HT-29 (cell line): ENCODE data around the gene MYOCOS. TPM values are rescaled to one million over a fixed set of nuclear protein-coding genes. Genes with fewer than 3 reads are reported as not detected.

ENCODE experiments used
- DNase-seq: peaks from one replicate; pipeline ENCODE4 v3.0.0-alpha.2; 2015; ENCODE audit warnings: low spot score
- total RNA-seq: library from RNA; depleted of rRNA; stranded (reverse); fragments of >200 nt; shearing (Covaris generic); gene quantifications from 2 replicates; pipeline ENCODE4 v1.2.3, GENCODE V29; 2014

The MYOCOS gene
- total RNA-seq, 1 experiment from 2014 or later, result not detected

GRCh38 chr1:171625225-171625624 lies 3.2 kb downstream of the MYOCOS start:
- no peak for DNase-seq

DNA sequence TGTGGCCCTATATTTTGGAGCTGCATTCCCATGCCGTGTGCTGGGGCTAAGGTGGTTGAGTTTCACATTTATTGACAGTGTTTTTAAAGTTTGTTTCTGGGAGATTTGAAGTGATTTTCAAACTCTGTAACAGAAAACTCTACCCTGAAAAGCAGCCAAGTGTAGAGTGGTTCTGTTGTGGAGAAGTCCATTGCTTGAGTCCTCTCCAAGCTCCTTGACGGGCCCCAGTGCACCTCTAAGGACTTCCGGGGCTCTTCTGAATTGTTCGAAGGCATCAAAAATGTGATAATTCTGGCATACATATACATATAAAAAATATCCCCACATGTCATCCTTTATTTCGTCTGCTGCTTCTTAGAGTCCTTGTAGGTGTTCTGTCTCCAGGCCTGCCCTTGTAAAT lies 5.0 kb downstream of the MYOCOS start:
- DNase-seq, result no peak

- DNase-seq, result no peak
Measured at GRCh38 chr1:171628225-171628624, 6.2 kb downstream of the MYOCOS start.

GRCh38 chr1:171635661-171636060 lies 13.6 kb downstream of the MYOCOS start:
- DNase-seq, result no peak

GRCh38 chr1:171636141-171636540 lies 14.1 kb downstream of the MYOCOS start:
- DNase-seq, result no peak

DNA sequence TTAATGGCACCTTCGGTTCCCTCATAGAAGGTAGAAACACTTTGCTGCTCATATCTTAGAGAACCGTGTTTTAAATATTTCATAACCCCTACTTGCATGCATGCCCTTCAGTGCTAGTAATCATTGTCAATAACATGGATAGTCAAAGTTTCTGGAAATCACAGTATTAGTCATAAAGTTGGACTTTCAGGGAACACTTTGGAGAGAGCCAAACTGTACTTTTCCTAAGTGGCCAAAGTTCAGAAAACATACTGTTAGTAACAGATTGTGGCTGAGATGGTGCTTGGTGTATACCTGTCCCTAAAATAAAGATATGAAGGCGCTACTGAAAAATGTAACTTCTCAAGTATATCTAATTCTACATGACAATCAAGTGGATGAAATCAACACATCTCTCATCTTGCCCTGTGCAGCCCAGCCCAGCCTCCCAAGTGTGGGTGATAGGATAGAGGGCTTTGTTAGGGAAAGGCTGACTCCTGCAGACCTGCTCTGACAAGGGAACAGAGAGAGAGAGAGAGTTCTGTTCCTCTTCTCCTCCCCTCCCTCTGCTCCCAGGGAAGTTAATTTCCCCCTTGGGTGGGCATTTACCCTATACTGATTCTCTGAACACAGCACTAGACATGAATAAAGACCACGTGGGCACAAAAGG lies 16.0 kb downstream of the MYOCOS start:
- no peak for DNase-seq

GRCh38 chr1:171640225-171640624 lies 18.2 kb downstream of the MYOCOS start:
- DNase-seq, result no peak

DNA sequence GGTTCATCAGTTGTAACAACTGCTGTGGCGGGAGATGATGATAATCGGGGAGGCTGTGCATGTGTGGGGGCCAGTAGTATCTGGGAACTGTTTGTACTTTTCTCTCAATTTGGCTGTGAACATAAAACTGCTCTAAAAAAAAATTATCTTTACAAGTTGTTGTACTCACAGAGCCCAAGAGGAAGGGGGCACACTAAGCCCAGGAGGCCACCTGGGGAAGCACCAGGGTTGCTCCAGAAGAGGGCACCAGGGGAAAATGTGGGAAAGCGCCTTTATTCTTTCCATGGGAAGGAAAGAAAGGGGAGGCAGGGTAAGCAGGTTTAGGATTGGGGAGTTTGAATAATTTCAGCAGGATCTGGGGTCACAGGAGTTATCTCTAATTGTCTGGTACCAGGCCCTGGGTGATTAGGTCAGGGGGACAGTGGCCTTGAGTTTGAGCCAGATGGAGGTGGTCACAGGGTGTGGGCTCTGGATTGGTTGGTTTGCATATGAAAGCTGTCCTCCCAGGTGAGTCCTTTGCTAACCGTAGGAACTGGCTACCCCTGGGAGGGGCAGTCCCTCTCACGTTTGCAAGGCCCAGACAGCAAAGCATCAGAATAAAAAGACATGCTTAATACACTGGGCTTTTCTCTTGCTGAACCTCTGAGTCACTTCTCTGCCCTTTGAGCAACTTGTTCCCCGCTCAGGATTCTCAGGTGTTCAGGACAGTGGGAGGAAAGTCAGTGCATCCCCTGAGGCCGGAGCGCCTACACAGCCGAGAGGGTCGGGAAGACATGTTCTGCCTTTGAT lies 19.2 kb downstream of the MYOCOS start:
- DNase-seq, result no peak

DNA sequence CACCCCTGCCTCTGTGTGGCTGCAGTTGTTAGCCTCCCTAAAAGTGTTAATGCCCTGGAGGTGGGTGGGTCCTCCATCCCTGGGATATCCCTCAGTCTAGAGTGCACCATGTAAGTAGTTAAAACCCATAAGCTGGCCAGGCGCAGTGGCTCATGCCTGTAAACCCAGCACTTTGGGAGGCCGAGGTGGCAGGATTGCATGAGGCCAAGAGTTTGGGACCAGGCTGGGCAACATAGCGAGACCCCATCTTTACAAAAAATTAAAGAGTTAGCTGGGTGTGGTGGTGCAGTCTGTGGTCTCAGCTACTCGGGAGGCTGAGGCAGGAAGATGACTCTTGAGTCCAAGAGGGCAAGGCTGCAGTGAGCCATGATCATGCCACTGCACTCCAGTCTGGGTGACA lies 20.2 kb downstream of the MYOCOS start:
- DNase-seq, result no peak

- no peak for DNase-seq
Measured at GRCh38 chr1:171643156-171643555, 21.1 kb downstream of the MYOCOS start.

GRCh38 chr1:171644805-171645483 lies 22.9 kb downstream of the MYOCOS start:
- DNase-seq, result peak; percentile 97

DNA sequence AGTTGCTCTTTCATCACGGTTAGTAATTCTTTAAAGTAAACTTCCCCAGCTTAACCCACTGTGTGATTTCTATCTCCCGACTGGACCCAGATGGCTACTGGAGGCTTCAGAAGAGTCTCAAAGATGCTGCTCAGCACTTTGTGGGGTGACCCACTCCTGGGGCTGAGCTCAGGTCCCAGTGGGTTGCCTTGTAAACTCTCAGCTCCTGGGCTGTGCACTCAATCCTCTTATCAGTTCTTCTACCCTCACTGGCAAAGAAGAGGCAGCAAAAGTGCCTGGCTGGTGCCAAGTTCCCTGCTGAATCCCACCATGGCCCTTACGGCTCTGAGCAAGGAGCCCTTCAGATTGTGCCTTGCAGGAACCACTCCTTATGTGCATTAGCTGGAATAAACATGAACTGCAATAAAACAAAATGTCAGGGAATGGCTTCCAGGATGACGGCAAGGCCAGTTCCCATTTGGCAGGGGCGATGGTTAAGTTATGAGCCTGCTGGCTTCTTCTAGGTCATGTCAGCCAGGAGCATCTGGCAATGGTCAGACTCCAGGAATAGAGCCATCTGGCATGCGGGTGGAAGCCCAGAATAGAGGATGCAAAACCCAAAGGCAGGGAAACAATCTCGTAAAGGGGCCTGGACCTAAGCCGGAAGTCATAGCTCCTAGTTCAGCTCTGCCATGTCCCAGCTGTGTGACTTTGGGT lies 23.7 kb downstream of the MYOCOS start:
- no peak for DNase-seq

DNA sequence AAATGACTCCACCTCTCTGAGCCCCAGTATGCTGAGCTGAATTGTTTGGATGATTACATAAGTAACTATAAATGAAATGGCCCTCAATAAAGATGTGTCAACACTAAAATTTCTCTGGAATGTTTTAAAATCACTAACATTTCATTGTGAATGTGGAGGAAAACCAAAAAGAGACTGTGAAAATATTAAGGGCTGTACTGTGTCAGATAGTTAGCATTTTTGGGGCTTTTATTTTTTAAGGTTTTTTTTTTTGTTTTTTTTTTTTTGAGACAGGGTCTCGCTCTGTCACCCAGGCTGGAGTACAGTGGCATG lies 24.2 kb downstream of the MYOCOS start:
- DNase-seq, result no peak

- DNase-seq, result no peak
Measured at GRCh38 chr1:171652234-171652822, 30.3 kb downstream of the MYOCOS start, which contains the start of gene MYOC. Gene MYOC, minus strand, starts transcription at chr1:171652688. Its CDS starts 77 bp downstream, at chr1:171652611.

- no peak for DNase-seq
Measured at GRCh38 chr1:171653796-171654195, 31.8 kb downstream of the MYOCOS start.

DNA sequence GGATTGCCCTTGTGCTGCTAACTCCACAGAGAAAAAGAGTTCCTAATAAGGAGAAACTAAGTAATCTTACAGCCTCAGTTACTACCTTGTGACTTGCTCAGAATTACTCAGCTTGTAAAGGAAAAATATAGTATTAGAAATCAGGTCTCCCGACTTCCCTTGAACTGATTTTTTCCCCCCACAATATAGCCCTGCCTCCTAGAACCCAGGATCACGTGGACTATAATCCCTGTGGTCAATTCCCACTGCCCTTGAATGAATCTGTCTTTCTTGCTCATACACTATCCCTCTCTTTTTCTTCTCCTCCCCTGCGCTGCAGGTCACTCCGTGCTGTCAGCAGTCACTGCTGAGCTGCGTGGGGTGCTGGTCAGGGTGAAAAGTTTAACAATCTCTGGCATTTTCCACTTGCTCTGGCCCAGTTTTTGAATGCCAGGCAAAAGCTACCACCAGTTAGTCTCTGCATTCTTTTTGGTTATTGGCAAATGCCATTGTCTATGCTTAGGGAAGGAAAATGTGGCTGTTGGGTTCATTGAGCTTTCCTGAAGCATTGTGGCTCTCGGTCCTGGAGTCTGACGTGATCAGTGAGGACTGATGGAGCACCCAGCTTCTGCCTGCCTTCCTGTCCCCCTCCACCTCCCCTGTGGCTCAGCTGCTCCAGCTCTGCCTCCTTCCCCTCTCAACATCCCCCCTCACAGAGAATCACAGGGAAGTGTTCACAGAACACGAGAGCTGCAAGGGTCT lies 32.3 kb downstream of the MYOCOS start:
- no peak for DNase-seq

- peak; percentile 41 for DNase-seq
Measured at GRCh38 chr1:171654942-171655745, 33.1 kb downstream of the MYOCOS start.

GRCh38 chr1:171655746-171656116 lies 33.7 kb downstream of the MYOCOS start:
- no peak for DNase-seq

DNA sequence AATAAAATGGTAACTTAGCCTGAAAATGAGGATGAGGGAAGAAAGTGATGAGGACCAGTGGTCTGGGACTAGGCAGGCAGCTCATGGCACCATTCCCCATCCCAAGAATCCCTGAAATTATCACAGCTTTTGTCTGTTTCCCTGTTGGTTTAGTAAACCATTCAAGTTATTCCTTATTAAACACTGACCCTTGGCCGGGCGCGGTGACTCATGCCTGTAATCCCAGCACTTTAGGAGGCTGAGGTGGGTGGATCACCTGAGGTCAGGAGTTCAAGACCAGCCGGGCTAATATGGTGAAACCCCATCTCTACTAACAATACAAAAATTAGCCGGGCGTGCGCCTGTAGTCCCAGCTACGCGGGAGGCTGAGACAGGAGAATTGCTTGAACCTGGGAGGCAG lies 34.2 kb downstream of the MYOCOS start:
- DNase-seq, result peak; percentile 17

DNA sequence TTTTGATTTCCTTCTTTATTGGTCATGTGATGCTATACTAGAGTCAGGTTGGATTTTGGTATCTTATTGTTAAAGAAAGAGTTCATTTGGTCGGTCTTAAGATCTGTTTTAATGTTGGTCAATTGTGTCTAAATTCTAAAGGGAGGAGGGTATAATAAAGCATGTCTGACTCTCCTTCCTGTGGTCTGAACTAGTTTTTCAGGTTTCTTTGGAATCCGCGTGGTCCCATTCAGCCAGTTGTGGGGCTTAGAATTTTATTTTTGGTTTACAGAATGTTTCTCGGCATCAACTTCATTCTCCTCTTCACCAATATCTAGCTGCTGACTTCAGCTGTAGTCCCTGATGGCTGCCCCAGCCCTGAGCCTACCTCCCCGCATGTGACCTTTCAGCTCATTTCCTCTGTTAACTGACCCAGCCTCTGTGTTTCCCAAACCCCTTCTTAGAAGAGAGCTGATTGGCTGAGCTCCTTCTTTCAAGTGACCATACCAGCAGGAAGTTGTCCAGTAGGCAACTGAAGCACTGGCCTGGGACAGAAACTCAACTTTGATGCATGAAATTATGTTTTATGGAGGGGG lies 39.1 kb downstream of the MYOCOS start:
- peak; percentile 56 for DNase-seq
